Osteoblast (primary cell): ENCODE data around the gene C1orf159. TPM values are rescaled to one million over a fixed set of nuclear protein-coding genes. Genes with fewer than 3 reads are reported as not detected.

Source experiments
- DNase-seq: peaks from one replicate; pipeline ENCODE4 v3.0.0; 2011; ENCODE audit warnings: low spot score, mixed read lengths; ENCODE audit not compliant: insufficient read length; ENCODE audit errors: missing footprints
- H2AFZ ChIP-seq: 2 replicates; pipeline ENCODE4 v1.6.0; 2011; ENCODE audit warnings: mild to moderate bottlenecking, low read length
- H3K27ac ChIP-seq: 2 replicates; pipeline ENCODE4 v1.5.1; 2011; ENCODE audit warnings: mild to moderate bottlenecking, low read depth, low read length, moderate library complexity
- H3K27me3 ChIP-seq: 2 replicates; pipeline ENCODE4 v1.6.0; 2012; ENCODE audit warnings: mild to moderate bottlenecking, control low read depth, inconsistent platforms, low read length, moderate library complexity; ENCODE audit not compliant: insufficient read depth
- H3K36me3 ChIP-seq: 2 replicates; pipeline ENCODE4 v1.5.1; 2011; ENCODE audit warnings: mild to moderate bottlenecking, low read length, control low read depth, moderate library complexity; ENCODE audit not compliant: insufficient read depth
- H3K4me1 ChIP-seq: 2 replicates; pipeline ENCODE4 v1.5.1; 2011; ENCODE audit warnings: mild to moderate bottlenecking, low read length, control low read depth, moderate library complexity; ENCODE audit not compliant: insufficient read depth
- H3K4me2 ChIP-seq: 2 replicates; pipeline ENCODE4 v1.6.0; 2011; ENCODE audit warnings: mild to moderate bottlenecking, low read length; ENCODE audit not compliant: insufficient read depth
- H3K4me3 ChIP-seq: fragments of 200-600 bp; sonication (generic); 3 replicates; pipeline ENCODE4 v1.5.1; 2012; ENCODE audit warnings: mild to moderate bottlenecking, low read length, inconsistent platforms; ENCODE audit not compliant: insufficient read depth
- H3K79me2 ChIP-seq: 2 replicates; pipeline ENCODE4 v1.6.0; 2012; ENCODE audit warnings: mild to moderate bottlenecking, low read length, control low read depth, inconsistent platforms; ENCODE audit not compliant: insufficient read depth
- H3K9me3 ChIP-seq: 2 replicates; pipeline ENCODE4 v1.5.1; 2011; ENCODE audit warnings: low read depth, low read length, control low read depth
- H4K20me1 ChIP-seq: 2 replicates; pipeline ENCODE4 v1.6.0; 2012; ENCODE audit warnings: mild to moderate bottlenecking, low read length, control low read depth; ENCODE audit not compliant: insufficient read depth
- total RNA-seq: library from RNA; depleted of rRNA; stranded (reverse); fragments of >200 nt; gene quantifications from 2 replicates; pipeline ENCODE4 v1.2.3, GENCODE V29; 2012
- TF ChIP-seq, protein P1 (sequence below): IDR thresholded peaks from 2 replicates; pipeline ENCODE4 v1.5.1; 2011; ENCODE audit warnings: mild to moderate bottlenecking, low read depth, low read length, moderate library complexity; ENCODE audit errors: extremely low read depth

Gene C1orf159
- total RNA-seq, 1 donor = 5.4 TPM

DNA sequence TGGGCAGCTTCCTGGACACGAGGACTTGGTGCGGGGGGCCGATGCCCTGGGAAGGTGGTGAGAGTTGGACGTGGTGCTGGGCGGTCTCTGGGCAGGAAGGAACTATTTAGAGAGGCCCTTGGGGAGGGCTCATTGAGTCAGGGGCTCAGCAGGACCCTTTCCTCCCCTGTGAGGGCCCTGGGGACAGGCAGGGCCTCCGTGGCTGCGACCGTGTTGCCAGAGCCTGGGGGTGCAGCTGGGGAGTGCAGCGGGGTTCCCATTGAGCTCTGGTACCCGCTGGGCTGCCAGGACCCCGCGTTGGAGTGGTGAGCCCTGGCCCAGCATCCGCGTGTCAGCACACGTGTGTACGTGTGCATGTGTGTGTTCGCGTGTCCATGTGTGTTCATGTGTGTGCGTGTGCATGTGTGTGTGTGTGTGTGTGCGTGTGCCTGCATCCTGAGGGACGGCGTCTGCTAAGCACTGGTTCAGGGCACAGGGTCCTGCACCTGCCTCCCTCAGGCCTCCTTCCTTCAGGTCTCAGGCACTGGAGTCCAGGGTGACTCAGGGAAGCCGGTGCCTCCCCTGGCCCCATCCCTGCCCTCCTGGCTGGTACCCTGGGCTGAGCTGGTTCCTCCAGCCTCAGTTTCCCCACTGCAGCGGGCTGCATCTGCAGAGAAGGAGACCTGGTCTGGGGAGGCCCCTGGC lies 52.5 kb downstream of the C1orf159 start:
- Histone ChIP-seq H3K4me3 (no peak overlapping the region), H3K36me3 (no peaks in the 10 kb centered on the region), H3K79me2 (no peaks in the 10 kb centered on the region), H3K27me3 (peaks cover 41% of the 10 kb centered on the region), H3K9me3 (no peaks in the 10 kb centered on the region), H4K20me1 (no peaks in the 10 kb centered on the region), H3K4me2 (no peak overlapping the region), H3K27ac (no peak overlapping the region), H2AFZ (no peak overlapping the region), H3K4me1 (peaks cover 10% of the 10 kb centered on the region)
- no peak for DNase-seq
- TF ChIP-seq, protein P1, sequence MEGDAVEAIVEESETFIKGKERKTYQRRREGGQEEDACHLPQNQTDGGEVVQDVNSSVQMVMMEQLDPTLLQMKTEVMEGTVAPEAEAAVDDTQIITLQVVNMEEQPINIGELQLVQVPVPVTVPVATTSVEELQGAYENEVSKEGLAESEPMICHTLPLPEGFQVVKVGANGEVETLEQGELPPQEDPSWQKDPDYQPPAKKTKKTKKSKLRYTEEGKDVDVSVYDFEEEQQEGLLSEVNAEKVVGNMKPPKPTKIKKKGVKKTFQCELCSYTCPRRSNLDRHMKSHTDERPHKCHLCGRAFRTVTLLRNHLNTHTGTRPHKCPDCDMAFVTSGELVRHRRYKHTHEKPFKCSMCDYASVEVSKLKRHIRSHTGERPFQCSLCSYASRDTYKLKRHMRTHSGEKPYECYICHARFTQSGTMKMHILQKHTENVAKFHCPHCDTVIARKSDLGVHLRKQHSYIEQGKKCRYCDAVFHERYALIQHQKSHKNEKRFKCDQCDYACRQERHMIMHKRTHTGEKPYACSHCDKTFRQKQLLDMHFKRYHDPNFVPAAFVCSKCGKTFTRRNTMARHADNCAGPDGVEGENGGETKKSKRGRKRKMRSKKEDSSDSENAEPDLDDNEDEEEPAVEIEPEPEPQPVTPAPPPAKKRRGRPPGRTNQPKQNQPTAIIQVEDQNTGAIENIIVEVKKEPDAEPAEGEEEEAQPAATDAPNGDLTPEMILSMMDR = no peak

DNA sequence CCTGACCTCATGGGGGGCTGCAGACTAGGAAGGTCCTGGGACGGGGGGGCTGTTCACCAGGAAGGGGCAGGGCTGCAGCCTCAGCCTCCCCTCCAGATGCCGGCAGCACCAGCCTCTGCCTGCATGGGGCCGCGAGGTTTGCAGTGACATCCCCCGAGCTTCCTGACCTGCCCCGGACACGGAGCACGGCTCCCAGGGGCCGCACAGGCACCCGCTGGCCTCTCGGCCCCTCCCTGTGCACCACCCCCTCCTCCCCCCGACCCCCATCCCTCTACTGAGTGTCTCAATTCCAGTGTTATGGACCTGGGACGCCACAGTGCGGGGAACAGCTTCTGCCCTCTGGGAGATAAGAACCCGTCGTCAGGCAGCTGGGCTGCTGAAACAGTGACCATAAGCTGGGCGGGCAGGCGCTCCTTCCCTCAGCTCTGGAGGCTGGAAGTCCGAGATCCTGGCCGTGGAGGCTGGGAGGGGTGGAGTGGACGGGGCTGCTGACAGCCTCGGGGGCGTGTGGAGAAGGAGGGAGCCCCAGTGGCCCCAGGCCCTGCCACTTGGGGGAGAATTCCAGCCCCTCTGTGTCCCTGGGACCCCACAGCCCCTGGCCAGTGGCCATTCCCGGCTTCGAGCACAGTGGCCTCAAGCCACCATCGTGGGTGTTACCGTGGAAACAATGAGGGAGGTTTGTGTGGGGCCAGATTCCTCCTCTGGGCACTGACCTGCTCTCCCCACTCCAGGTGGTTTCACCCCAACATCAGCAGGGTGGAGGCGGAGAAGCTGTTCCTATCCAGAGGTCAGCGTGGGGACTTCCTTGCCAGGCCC lies 53.3 kb downstream of the C1orf159 start:
- H3K4me2 ChIP-seq = no peak overlapping the region
- TF ChIP-seq, protein P1 = no peak
- H3K79me2 ChIP-seq = no peaks in the 10 kb centered on the region
- peak; percentile 96 for DNase-seq
- H3K27ac ChIP-seq = no peak overlapping the region
- no peaks in the 10 kb centered on the region for H4K20me1 ChIP-seq
- H3K36me3 ChIP-seq = no peaks in the 10 kb centered on the region
- H3K4me1 ChIP-seq = peaks cover 10% of the 10 kb centered on the region
- no peak overlapping the region for H3K4me3 ChIP-seq
- no peak overlapping the region for H2AFZ ChIP-seq
- H3K9me3 ChIP-seq = no peaks in the 10 kb centered on the region
- peaks cover 43% of the 10 kb centered on the region for H3K27me3 ChIP-seq

DNA sequence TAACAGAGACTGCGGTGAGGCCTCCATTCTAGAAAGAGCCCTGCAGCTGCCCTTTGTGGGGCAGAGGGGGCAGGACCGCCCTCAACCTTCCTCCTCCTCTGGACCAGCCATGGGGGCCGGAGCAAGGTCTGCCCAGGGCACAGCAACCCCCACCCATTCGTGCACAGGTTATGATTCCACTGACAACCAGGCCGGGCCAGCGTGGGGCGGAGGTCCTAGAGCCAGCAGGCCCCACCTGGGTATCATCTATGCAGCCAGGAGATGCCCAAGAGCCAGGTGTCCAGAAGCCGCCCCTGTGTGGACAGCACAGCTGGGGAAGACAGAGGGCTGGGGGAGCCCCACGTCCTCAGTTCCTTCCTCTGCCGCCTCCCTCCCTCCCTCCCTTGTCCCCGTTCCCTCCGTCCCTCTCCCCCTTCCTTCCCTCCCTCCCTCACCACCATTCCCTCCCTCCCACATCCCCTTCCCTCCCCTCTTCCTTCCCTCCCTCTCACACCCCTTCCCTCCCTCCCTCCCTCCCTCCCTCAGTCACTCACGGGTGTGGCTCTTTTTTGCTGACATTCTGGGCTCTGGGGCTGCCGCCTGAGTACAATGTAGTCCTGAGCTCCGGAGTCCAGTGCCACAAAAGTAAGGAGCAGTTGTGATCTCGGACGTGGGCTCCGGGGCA lies 54.1 kb downstream of the C1orf159 start:
- Histone ChIP-seq H3K27me3 (peaks cover 43% of the 10 kb centered on the region), H2AFZ (no peak overlapping the region), H4K20me1 (no peaks in the 10 kb centered on the region), H3K4me3 (no peak overlapping the region), H3K36me3 (no peaks in the 10 kb centered on the region), H3K4me2 (no peak overlapping the region), H3K9me3 (no peaks in the 10 kb centered on the region), H3K79me2 (no peaks in the 10 kb centered on the region), H3K4me1 (peaks cover 10% of the 10 kb centered on the region), H3K27ac (no peak overlapping the region)
- TF ChIP-seq, protein P1 = no peak
- no peak for DNase-seq
